Glutamatergic neuron (in vitro differentiated cells): Measurements from ENCODE around the gene GPHA2. TPM values are rescaled to one million over a fixed set of nuclear protein-coding genes. Genes with fewer than 3 reads are reported as not detected.

Source experiments
- DNase-seq: peaks from one replicate; pipeline ENCODE4 v3.0.0; 2022
- H3K27ac Mint-ChIP-seq: one replicate; pipeline ENCODE4 v1.8.0; 2020; ENCODE audit warnings: mild to moderate bottlenecking, mixed read lengths, inconsistent platforms; ENCODE audit not compliant: unreplicated experiment
- H3K27me3 Mint-ChIP-seq: one replicate; pipeline ENCODE4 v1.8.0; 2020; ENCODE audit warnings: mild to moderate bottlenecking, moderate library complexity, mixed read lengths, inconsistent platforms; ENCODE audit not compliant: unreplicated experiment
- H3K36me3 Mint-ChIP-seq: one replicate; pipeline ENCODE4 v1.8.0; 2020; ENCODE audit warnings: mild to moderate bottlenecking, mixed read lengths, inconsistent platforms; ENCODE audit not compliant: unreplicated experiment
- H3K4me1 Mint-ChIP-seq: one replicate; pipeline ENCODE4 v1.8.0; 2020; ENCODE audit warnings: mild to moderate bottlenecking, low read depth, mixed read lengths, inconsistent platforms; ENCODE audit not compliant: unreplicated experiment
- H3K4me3 Mint-ChIP-seq: one replicate; pipeline ENCODE4 v1.8.0; 2020; ENCODE audit warnings: mild to moderate bottlenecking, mixed read lengths, inconsistent platforms; ENCODE audit not compliant: unreplicated experiment
- H3K9me3 Mint-ChIP-seq: one replicate; pipeline ENCODE4 v1.8.0; 2020; ENCODE audit warnings: mild to moderate bottlenecking, moderate library complexity, mixed read lengths, inconsistent platforms; ENCODE audit not compliant: unreplicated experiment
- CTCF ChIP-seq: fragments of 200-600 bp; sonication (generic); IDR thresholded peaks from one replicate; pipeline ENCODE4 v1.5.0; 2021; ENCODE audit not compliant: partially characterized antibody, unreplicated experiment
- total RNA-seq: library from RNA; stranded (reverse); fragmentation: NEBNext Ultra II Directional; extraction: Animal tissue kit (Norgen Biotek cat#: 25700); gene quantifications from one replicate; pipeline ENCODE4 v1.2.1, GENCODE V29; 2021; ENCODE audit not compliant: unreplicated experiment

The GPHA2 gene
- total RNA-seq, 1 donor from 2014 or later = not detected

- no peaks in the 10 kb centered on the region for H3K36me3 Mint-ChIP-seq
- DNase-seq = peak; percentile 99
- peaks cover 8% of the 10 kb centered on the region for H3K27me3 Mint-ChIP-seq
- peaks cover 8% of the 10 kb centered on the region for H3K9me3 Mint-ChIP-seq
- H3K27ac Mint-ChIP-seq = peak within 1 kb of the TSS; percentile 72
- H3K4me1 Mint-ChIP-seq = peaks cover 15% of the 10 kb centered on the region
- TF ChIP-seq CTCF = no peak
- H3K4me3 Mint-ChIP-seq = peak within 1 kb of the TSS; percentile 93
Measured at GRCh38 chr11:64916775-64917662, 18.7 kb downstream of the GPHA2 start, which contains the start of gene ATG2A. Gene ATG2A (minus strand): TSS chr11:64917209. CDS start chr11:64917135, 74 bp downstream.

GRCh38 chr11:64916040-64916774 lies 19.5 kb downstream of the GPHA2 start:
- H3K36me3 Mint-ChIP-seq = no peaks in the 10 kb centered on the region
- TF ChIP-seq CTCF = no peak
- DNase-seq = no peak
- H3K4me3 Mint-ChIP-seq = peak overlapping the region; percentile 93
- H3K27ac Mint-ChIP-seq = peak overlapping the region; percentile 59
- peaks cover 15% of the 10 kb centered on the region for H3K4me1 Mint-ChIP-seq
- peaks cover 7% of the 10 kb centered on the region for H3K9me3 Mint-ChIP-seq
- peaks cover 8% of the 10 kb centered on the region for H3K27me3 Mint-ChIP-seq

GRCh38 chr11:64915376-64915887 lies 20.3 kb downstream of the GPHA2 start:
- H3K27me3 Mint-ChIP-seq = peaks cover 10% of the 10 kb centered on the region
- no peak for TF ChIP-seq CTCF
- peaks cover 15% of the 10 kb centered on the region for H3K4me1 Mint-ChIP-seq
- no peak overlapping the region for H3K27ac Mint-ChIP-seq
- H3K4me3 Mint-ChIP-seq = peak overlapping the region; percentile 93
- H3K36me3 Mint-ChIP-seq = no peaks in the 10 kb centered on the region
- H3K9me3 Mint-ChIP-seq = peaks cover 7% of the 10 kb centered on the region
- no peak for DNase-seq

GRCh38 chr11:64914123-64914522 lies 21.6 kb downstream of the GPHA2 start:
- TF ChIP-seq CTCF = no peak
- Mint-ChIP-seq H3K4me1 (peaks cover 4% of the 10 kb centered on the region), H3K4me3 (no peak overlapping the region), H3K27me3 (peaks cover 8% of the 10 kb centered on the region), H3K27ac (no peak overlapping the region), H3K9me3 (peaks cover 7% of the 10 kb centered on the region), H3K36me3 (no peaks in the 10 kb centered on the region)
- no peak for DNase-seq
